ENCODE measurements around the gene STIM1.
"Not testable (repeated sequence)": the region's sequence is repeated elsewhere in the genome, so short reads cannot be mapped to it uniquely, and the experiment has no call there.

Gene STIM1

DNA sequence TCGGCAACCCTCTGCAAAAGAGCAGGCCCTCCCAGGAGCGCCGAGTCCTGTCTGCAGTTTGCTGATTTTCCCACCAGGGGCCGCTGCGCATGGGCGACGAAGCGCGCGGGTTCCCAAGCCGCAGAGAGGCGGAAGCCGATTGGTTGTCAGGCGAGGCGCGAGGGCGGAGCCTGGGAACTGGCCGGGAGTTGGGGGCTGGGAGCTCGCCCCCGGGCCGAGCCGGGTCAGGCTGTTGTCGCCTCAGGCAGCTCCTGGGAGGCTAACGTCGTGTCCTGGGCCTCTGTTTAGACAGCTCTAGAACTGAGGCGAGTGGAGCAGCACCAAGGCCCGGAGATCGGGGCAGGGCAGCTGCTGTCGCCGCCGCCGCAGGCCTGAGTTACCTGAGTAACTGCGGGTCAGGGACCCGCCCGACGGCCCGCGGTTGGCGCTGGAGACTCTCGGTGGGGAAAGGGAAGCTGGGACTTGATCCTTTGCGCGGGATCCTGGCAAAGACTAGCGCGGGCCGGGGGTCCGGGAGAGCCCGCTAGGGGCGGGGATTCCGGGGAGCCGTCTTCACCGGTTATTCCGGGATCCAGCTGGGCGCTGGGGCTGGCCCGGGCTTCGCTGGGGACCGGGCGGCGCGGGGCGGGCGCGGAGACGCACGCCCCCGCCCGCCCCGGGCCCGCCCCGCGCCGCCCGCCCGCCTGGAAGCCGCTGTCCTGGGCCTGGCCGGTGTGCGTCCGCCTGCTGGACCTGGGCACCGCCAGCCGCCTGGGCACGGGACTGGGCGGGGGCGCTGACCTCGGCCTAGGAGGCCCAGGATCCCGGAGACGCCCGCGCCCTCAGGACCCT lies at the start of gene STIM1:
STIM1 (plus strand) TSS at position 688 of the 831 bp plus-strand sequence. CDS start 607 bp downstream, outside the sequence.
- peak; percentile 61 for DNase-seq

DNA sequence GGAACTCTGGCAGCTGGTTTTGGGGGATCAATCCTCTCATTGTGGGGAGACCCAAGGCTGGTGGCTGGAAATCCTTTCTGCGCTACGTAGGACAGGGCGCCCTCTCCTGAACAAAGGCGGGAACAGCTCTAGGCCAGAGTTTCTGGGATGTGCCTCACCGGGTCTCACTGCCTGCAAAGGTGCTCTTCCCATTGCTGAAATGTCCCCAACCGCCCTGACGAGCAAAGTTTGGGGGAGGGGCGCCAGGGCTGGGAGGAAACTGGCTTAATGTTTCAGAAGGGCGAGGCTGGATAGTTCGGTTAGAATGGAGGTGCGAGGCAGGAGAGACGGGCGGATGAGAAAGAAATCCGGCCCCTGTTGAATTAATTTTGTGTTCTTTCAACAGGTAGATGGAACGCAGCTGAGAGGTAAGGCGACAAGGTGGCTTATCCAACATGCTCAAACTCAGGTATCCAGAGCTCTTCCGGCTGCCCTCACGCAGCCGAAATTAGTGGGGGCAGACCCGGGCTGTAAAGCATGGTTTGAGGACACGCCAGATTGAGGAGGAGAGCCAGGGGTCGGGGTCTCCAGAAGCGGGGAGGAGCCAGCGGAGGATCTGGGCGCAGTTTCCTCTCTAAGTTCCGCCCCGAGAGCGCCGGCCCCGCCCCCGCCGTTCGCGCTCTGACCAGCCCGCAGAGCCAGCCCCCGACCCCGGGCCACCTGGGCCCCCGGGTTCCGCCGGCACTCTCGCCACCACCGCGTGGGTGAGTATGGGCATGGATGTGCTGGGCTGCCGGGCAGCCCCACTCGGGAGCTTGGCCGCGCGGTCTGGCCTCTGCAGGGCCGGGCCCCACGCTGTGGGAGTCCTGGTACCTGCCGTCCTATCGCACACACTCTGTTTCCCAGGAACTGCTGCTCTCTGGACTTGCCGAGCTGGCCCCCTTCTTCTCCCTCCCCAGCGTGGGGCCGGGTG lies 47.3 kb upstream of the STIM1 start, which contains the start of gene PGAP2:
PGAP2 (plus strand) TSS at position 652 of the 952 bp plus-strand sequence. CDS start 2,700 bp downstream, outside the sequence.
- DNase-seq = peak; percentile 25

DNA sequence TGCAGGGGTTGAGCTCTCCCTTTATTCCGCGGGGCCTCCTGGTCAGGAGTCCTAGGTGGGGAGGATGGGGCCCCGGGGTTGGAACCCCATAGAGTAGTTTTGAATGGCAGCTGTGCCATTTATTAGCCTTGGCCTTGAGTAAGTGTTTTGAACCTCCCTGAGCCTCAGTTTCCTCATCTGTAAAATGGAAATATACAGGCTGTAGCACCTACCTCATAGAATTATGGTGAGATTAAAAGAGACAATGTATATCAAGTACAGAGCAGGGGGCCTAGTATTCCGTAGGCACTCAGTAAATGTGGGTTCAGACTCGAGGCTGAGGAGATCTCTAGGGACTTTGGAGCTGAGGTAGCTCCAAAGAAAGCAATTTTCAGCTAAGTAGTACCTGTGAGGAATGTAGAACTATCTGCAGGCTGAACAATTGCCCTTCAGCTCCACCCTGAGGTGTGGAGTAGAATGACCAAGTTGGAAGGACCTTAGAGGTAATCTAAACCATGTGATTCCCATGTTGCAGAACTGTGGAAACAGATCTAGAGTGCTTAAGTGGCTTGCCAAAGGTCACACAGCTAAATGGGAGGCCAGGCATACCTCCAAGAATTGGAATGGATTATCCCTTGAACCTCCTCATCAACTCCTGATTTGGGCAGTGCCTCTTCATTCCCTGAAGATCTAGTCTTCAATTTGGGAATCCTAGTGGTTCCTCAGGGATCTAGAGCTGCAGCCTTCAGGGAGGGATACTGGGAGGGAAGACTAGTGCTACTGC lies 46.4 kb upstream of the STIM1 start:
- DNase-seq = no peak

DNA sequence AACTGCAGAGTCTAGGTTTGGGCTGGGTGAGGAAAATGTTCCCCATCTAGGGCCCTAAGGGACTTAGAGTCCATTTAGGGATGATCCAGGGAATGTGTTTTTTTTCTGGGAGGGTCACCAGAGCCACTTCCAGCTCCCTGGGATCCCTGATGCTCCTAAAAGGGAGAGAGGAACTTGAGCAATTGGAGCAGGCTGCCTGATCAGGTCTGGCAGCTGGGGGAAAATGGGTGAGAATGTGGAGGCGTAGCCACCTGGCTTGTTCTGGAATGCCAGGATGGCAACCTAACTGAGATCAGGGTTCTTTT lies 45.9 kb upstream of the STIM1 start:
- DNase-seq = no peak

DNA sequence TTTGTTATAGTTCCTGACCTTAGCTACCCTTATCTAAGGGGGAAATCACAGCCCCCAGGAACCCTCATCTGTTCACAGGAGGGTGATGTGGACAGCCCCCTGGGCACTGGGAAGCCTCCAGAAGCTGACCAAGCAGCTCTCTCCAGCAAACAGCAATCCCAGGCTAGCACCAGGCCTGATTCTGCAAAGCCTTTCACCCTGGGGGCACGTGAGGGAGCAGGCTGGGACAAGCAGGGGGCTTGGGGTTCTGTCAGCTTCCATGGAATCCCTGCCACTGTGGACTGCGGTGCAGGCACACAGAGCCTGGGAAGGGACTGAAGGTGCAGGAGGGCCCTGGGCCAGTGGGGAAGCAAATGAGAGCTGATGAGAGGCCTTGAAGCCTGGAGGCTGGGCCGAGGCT lies 45.0 kb upstream of the STIM1 start:
- DNase-seq = no peak

DNA sequence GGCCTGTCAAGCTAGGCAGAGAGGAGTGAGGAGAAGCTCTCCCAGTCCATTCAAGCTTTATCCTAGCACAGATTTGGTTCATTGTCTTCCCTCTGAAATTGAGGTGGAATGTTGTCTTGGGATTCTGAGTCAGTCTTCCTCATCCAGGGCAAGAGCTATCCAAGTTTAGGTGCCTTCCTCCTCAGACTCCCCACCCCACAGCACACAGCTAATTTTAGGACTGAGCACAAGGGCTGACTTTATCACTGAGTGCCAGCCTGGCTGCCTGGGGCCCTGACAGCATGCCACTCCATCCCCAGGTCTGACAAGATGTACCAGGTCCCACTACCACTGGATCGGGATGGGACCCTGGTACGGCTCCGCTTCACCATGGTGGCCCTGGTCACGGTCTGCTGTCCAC lies 44.5 kb upstream of the STIM1 start:
- no peak for DNase-seq

DNA sequence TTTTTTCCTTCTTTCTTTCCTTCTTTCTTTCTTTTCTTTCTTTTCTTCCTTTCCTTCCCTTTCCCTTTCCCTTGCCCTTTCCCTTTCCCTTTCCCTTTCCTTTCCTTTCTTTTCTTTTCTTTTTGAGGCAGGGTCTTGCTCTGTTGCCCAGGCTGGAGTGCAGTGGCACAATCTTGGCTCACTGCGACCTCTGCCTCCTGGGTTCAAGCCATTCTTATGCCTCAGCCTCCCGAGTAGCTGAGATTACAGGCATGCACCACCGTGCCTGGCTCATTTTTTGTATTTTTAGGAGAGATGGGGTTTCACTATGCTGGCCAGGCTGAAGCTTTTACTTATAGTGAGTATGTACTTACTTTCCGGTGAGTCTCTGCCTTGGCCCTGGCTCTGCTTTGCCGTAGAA lies 40.6 kb upstream of the STIM1 start:
- not testable (repeated sequence) for DNase-seq

DNA sequence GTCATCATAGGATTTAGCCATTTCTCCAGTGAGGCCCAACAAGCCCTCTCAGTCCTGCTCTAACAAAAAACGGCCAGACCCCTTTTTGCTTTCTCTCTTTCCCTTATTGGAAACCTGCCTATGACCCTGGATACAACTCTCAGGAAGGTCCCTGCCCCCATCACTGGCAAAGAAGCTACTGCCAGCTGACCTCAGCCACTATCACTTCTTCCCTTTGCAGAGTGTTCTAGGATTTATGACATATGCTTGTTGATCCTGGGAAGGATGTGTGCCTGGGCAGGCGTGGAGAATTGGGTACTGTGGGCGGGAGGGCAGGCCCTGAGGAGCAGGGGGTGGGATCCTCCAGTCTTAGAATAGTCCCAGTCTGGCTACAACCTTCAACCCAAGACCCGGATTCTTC lies 39.6 kb upstream of the STIM1 start:
- DNase-seq = no peak

DNA sequence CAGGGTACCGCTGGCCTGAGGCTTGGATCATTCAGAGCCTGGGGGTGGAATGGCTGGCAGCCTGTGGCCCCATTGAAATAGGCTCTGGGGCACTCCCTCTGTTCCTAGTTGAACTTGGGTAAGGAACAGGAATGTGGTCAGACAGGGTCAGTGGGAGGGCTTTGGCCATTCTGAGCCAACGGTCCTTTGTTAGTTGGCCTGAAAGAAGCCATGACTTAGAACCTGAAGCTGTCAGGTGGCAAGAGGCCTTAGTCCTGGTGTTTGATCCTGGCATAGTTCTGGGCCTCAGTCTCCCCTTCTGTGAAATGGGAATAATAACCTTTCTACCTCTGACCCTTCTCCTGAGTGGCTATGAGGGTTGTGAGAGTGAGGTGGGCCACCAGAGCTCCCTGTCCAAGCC lies 38.8 kb upstream of the STIM1 start:
- no peak for DNase-seq

DNA sequence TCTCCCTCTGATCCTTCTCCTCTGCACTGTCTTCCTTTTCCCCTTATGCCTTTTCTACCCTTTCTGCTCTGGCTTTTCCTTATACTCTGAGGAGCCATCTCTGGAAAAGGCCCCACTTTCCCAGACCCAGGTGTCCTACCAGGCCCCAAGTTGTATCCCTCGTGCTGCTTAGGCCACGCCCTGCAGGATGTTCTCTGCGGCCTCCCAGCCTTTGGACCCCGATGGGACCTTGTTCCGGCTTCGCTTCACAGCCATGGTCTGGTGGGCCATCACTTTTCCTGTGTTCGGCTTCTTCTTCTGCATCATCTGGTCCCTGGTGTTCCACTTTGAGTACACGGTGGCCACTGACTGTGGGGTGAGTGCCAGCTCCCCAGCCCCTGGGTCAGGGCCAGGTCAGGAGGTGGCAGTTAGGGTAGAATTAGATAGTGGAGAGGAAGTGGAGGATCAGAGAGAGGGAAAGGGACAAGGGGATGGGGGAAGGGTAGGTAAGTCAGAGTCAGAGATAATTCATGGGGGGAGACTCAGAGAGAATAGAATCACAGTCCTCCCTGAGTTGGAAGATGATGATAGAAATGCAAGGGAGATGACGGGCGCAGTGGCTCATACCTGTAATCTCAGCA lies 38.2 kb upstream of the STIM1 start:
- no peak for DNase-seq

DNA sequence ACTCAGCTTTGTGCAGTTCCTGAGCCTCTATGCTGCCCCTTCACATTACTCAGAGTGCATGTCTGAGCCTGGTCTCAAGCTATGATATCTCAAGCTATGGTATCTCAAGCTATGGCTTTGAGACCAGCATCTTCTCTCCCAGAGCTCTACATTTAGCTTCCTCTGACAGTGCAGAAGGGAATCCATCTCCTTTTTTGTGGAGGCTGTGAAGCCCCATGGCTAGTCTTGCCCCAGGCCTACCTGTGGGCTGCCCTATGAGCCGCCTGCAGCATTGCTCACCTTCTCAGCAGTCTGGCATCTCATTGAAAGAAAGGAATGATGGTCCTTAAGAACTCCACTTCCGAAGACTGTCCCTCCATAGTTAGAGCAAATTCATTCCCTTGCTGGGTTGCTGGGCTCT lies 34.5 kb upstream of the STIM1 start:
- no peak for DNase-seq

DNA sequence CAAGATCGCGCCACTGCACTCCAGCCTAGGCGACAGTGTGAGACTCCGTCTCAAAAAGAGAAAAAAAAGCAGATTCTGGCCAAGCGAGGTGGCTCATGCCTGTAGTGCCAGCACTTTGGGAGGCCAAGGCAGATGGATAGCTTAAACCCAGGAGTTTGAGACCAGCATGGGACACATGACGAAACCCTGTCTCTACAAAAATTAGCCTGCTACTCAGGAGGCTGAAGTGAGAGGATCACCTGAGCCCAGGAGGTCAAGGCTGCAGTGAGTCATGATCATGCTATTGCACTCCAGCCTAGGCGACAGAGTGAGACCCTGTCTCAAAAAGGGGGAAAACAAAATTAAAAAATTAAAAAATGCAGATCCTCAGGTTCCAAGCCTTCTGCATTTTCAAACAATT lies 33.2 kb upstream of the STIM1 start:
- DNase-seq = no peak

DNA sequence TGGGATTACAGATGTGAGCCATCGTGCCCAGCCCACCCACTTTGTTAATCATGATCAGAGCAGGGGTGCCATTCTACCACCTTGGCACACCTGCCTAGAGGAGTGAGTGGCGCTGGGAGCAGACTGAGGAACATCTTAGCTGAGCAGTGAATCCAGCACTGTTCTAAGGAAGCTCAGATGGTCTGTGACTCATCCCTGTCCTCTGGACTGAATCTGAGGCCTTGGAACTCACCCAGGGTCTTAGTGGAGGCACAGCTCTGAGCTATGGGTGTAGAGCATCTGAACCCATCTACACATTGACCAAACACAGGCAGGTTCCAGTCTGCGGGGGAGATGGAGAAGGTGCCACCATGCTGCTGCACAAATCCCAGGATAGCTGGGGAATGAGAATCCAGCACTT lies 32.2 kb upstream of the STIM1 start:
- DNase-seq = no peak

DNA sequence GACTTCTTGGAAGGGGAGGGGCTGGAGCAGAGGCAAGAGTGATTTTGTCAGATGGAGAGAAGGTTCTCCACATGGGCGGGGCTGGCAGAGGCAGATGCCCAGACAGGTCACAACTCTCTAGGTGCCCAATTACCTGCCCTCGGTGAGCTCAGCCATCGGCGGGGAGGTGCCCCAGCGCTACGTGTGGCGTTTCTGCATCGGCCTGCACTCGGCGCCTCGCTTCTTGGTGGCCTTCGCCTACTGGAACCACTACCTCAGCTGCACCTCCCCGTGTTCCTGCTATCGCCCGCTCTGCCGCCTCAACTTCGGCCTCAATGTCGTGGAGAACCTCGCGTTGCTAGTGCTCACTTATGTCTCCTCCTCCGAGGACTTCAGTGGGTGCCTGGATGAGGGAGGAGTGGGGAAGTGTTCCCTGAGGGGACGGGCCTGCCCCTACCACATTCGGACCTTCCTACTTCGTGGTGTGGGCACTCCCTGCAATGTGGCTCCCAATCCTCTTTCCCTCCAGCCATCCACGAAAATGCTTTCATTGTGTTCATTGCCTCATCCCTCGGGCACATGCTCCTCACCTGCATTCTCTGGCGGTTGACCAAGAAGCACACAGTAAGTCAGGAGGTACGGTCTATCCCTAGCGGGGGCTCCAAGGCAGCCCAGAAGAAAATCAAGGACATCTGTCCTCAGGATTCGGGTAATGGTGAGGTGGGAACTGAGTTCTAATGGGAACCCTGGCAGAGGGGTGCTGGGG lies 31.5 kb upstream of the STIM1 start:
- DNase-seq = no peak

DNA sequence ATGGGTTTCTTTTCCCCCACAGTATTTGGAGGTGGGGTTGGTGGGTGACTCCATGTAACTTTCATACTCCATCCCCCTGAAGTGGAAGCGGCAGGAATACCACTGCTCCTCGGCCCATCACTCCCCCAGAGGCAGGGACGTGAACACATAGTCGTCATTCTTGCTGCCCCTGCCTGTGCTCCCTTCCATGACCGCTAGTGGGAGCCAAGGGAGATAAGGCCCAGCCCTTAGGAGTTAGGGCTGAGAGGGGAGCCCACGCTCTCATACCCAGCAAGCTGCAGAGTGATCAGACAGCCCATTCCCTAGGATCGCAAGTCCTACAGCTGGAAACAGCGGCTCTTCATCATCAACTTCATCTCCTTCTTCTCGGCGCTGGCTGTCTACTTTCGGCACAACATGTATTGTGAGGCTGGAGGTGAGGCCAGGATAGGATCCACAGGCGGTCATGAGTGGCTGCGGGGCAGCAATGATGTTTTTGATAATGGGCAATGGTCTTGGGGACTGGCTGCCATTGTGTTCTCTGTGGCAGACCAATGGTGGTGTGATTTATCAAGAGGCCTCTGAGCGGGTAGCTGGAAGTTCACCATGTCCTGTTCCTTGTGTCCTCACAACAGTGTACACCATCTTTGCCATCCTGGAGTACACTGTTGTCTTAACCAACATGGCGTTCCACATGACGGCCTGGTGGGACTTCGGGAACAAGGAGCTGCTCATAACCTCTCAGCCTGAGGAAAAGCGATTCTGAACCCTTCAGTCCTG lies 30.6 kb upstream of the STIM1 start:
- DNase-seq = no peak

DNA sequence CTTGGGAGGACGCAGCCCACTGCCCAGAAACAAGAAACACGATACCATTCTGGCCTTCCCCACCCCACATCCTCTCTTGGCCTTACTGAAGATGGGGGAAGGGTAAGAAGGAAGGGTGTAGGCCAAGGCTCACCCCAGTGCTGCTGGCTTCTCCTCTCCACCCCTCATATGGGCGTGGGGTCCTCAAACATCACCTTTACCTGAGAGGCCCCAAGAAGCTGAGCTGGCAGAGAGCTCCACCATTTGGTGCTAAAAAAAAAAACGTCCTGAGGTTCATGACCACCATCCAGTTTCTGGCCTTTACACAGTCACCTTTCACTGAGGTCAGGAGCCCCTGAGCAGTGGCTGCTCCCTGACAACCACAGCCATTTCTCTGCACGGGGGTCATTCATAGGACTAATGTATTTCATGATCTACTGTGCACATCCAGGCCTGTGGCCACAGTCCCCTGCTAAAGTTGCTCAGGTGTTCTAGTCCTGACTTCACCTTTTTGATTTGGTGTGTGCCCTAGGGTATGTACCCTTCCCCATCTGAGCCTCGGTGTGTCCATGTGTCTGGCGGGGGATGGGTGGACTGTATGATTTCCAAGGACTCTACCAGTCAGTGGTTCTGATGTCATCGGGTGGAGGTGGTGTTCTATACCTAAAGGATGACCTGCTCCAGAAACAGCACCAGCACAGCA lies 29.9 kb upstream of the STIM1 start:
- no peak for DNase-seq

DNA sequence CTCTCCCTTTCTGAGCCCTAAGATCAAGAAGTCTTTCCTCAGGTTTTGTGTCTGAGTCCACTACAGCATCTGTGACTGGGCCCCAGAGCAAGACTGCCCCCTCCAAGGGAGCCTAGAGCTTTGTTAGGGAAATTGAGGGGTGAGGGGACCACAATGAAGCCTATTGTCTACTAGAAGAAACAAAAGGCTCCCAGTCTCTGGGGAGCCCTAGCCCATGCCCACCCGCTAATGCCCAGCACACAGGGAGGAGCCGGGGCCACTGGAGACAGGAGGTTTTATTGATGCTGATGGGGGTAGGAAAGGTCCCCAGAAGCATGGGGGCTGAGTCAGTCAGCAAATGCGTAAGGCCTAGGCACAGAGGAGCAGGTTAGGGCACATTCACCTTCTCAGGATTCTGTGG lies 28.7 kb upstream of the STIM1 start:
- DNase-seq = no peak

DNA sequence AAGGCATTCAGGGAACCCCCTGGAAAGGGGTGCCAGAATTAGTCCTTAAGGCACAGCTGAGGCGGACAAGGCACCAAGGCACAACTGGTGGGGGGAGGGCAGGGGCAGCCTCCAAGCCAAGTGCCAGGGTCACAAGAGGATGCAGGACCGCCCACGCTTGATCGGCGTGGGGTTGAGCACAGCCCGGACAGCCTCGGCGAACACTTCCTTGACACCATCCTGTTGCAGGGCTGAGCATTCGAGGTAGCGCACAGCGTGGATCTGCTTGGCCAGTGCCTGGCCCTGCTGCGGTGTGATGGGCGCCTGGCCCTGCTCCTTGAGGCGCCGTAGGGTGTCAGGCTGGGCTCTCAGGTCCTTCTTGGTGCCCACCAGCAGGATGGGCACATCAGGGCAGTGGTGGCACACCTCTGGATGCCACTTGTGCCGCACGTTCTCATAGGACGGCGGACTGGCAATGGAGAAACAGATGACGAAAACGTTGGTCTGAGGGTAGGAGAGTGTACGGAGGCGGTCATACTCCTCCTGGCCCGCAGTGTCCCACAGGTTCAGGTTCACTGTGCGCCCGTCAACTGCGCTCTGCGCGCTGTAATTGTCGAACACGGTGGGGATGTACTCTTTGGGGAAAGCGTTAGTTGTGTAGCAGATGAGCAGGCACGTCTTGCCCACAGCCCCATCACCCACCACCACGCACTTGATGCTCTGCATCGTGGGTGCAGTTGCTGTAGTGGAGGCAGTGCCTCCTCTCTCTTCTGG lies 27.9 kb upstream of the STIM1 start:
- no peak for DNase-seq

DNA sequence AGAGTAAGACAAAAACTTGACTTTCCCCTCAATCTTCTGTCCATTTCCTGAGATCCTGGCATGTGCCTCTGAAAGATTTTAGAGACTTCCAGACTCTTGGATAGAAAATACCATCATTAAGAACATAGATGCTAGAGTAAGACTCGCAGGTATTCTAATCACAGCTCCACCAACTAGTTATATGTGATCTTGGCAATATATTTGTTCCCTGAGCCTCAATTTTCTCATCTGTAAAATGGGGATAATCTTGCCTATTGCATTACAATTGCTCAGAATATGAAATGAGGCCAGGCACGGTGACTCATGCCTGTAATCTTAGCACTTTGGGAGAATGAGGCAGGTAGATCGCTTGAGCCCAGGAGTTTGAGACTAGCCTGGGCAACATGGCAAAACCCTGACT lies 25.4 kb upstream of the STIM1 start:
- DNase-seq = no peak

DNA sequence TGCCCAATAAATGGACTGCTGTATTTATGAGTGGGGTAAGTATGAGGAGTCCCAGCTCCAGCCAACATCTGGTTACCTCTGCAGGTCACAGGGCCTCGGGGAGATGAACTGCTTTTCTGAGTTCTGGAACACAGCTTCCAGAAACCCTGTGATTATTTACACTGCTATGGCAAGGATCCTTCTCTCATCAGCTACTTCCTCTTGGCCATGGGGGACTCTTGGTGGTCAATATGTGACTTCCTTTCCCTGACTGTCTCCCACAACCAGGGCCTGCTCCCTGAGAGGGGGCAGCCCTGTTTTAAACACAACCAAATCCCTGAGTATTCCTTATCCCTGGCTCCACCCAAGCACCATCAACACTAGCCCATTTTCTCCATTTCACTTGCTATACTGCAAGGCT lies 24.7 kb upstream of the STIM1 start:
- no peak for DNase-seq
